Hematopoietic multipotent progenitor cell treated with erythropoietin and hydrocortisone succinate and interleukin-3 and kit ligand, for 8 days (in vitro differentiated cells): ENCODE measurements around the gene C1QTNF1.

Experiments used
- DNase-seq: peaks from one replicate; pipeline ENCODE4 v3.0.0-alpha.2; 2015

Gene C1QTNF1

GRCh38 chr17:79082311-79083190 is 58.6 kb downstream of the C1QTNF1 start:
- peak; percentile 28 for DNase-seq

GRCh38 chr17:79083191-79083971 is 59.4 kb downstream of the C1QTNF1 start:
- DNase-seq: no peak

GRCh38 chr17:79084291-79085153 is 60.6 kb downstream of the C1QTNF1 start:
- no peak for DNase-seq

- DNase-seq: no peak
Observed at GRCh38 chr17:79085154-79085920, 61.4 kb downstream of the C1QTNF1 start.

- no peak for DNase-seq
Observed at GRCh38 chr17:79085921-79086551, 62.1 kb downstream of the C1QTNF1 start.

- no peak for DNase-seq
Observed at GRCh38 chr17:79086609-79087427, 62.8 kb downstream of the C1QTNF1 start.

- peak; percentile 61 for DNase-seq
Observed at GRCh38 chr17:79087428-79088143, 63.6 kb downstream of the C1QTNF1 start.

- no peak for DNase-seq
Observed at GRCh38 chr17:79088247-79088996, 64.5 kb downstream of the C1QTNF1 start.

GRCh38 chr17:79088997-79089328 is 65.0 kb downstream of the C1QTNF1 start:
- no peak for DNase-seq

GRCh38 chr17:79089720-79090442 is 65.9 kb downstream of the C1QTNF1 start:
- DNase-seq: no peak

- no peak for DNase-seq
Observed at GRCh38 chr17:79090443-79091225, 66.7 kb downstream of the C1QTNF1 start.

GRCh38 chr17:79091226-79091670 is 67.3 kb downstream of the C1QTNF1 start:
- DNase-seq: no peak

GRCh38 chr17:79092567-79092966 is 68.6 kb downstream of the C1QTNF1 start:
- no peak for DNase-seq

- no peak for DNase-seq
Observed at GRCh38 chr17:79093270-79093669, 69.3 kb downstream of the C1QTNF1 start.

GRCh38 chr17:79094261-79094660 is 70.3 kb downstream of the C1QTNF1 start:
- DNase-seq: no peak

GRCh38 chr17:79095345-79096055 is 71.5 kb downstream of the C1QTNF1 start:
- no peak for DNase-seq

- no peak for DNase-seq
Observed at GRCh38 chr17:79096477-79096876, 72.5 kb downstream of the C1QTNF1 start.
